Vagina (tissue), 2 donors: ENCODE measurements around the gene KCNJ15.

Source experiments
- CTCF ChIP-seq, 3 experiments: fragments of 450-650 bp in 2 of 3; fragments of 200-600 bp in 1 of 3; sonication (generic) in 1 of 3; IDR thresholded peaks; one replicate each; pipeline ENCODE4 v1.5.1; 2017 to 2019; ENCODE audit warnings: antibody characterized with exemption in 3 of 3, mild to moderate bottlenecking in 2 of 3, moderate library complexity in 2 of 3
- POLR2A ChIP-seq, 2 donors: fragments of 450-650 bp; IDR thresholded peaks; one replicate each; pipeline ENCODE4 v1.6.1; 2017; ENCODE audit warnings: antibody characterized with exemption in 2 of 2, mild to moderate bottlenecking in 2 of 2, moderate library complexity in 2 of 2
- POLR2AphosphoS5 ChIP-seq, 2 donors: sonication (generic); formaldehyde crosslinking; IDR thresholded peaks; one replicate each; pipeline ENCODE4 v1.9.0; 2017; ENCODE audit warnings: antibody characterized with exemption in 2 of 2, mild to moderate bottlenecking in 2 of 2, low read depth in 1 of 2; ENCODE audit not compliant: insufficient read depth in 1 of 2

GRCh38 chr21:38259665-38260064 lies 2.9 kb downstream of the KCNJ15 start:
- TF ChIP-seq CTCF (IDR thresholded peaks at IDR 0.05) = no peak
- TF ChIP-seq POLR2A (IDR thresholded peaks at IDR 0.05) = no peak
- TF ChIP-seq POLR2AphosphoS5 (IDR thresholded peaks at IDR 0.05; ENCODE audit: insufficient read depth in 1 of 2, low read depth in 1 of 2) = no peak
